ENCODE results near the gene SFRP5.

The SFRP5 gene

DNA sequence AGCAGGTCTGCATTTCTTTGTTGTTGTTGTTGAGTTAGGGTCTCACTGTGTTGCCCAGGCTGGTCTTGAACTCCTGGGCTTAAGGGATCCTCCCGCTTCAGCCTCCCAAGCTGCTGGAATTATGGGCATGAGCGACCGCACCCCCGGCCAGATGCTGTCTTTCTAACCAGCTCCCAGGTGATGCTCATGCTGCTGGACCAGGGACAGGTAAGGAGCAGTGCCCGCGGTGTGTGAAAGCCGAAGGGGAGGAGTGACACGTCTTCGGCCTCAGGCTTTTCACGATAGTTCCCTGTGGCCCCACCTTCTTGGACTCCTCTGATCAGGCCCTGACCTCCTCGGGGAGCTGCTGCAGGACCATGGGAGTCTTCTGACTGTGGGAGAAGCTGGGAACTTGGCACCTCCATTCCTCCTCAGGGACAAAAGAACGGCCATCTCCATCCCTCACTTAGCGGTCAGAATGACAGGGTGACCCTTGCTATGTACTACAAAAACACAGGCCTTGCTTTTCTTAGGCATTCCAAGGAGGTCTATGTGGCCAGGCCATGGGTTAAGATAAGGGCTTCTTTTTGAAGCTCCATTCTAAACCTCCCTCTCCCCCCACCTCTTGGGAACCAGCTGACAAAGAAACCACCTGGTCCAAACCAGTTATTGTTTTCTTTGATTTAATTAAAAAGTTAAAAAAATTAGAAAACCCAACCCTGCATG is 5.5 kb downstream of the SFRP5 start:
- H3K9me3 ChIP-seq (ENCODE audit: control insufficient read depth in 5 of 5, low read length in 5 of 5): no peaks in the 10 kb centered on the region
- H3K27ac ChIP-seq (ENCODE audit: low read depth, low read length): no peak overlapping the region
- no peak overlapping the region for H3K4me3 ChIP-seq (ENCODE audit: low read depth in 1 of 5, low read length in 5 of 5)
- peaks cover 11 to 20% (median 16%) of the 10 kb centered on the region in 5 donors for H3K27me3 ChIP-seq (ENCODE audit: control insufficient read depth in 5 of 5, insufficient read depth in 4 of 5, low read length in 5 of 5)
- H3K36me3 ChIP-seq (ENCODE audit: control insufficient read depth in 5 of 5, insufficient read depth in 5 of 5, low read length in 5 of 5): peaks cover 0 to 16% (median 6%) of the 10 kb centered on the region in 5 donors
- peaks cover 0 to 19% (median 15%) of the 10 kb centered on the region in 5 donors for H3K4me1 ChIP-seq (ENCODE audit: control insufficient read depth in 5 of 5, insufficient read depth in 5 of 5, low read length in 5 of 5)
- H3K9ac ChIP-seq (ENCODE audit: low read length in 5 of 5): no peak overlapping the region

DNA sequence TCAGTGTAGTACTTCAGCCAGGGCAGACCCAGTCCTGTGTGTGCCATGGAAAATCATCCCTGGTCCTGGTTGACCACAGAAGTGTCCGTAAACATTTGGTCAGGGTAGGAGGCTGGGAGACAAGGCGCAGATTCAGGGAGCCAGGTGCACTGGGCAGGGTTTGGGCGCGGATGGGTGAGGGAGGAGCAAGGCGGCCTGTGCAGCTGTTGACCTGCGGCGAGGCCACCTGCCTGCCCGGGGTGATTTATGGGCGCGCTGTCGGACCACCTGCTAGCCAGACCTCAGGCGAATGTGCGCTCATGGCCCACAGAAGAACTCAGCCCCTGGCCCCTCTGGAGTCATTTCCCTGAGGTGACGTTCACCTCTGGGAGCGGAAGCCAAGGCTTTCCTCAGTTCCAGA is 6.6 kb downstream of the SFRP5 start:
- H3K36me3 ChIP-seq (ENCODE audit: control insufficient read depth in 5 of 5, insufficient read depth in 5 of 5, low read length in 5 of 5): peaks cover 0 to 24% (median 13%) of the 10 kb centered on the region in 5 donors
- H3K27ac ChIP-seq (ENCODE audit: low read depth, low read length): no peak overlapping the region
- peaks cover 0 to 16% (median 10%) of the 10 kb centered on the region in 5 donors for H3K4me1 ChIP-seq (ENCODE audit: control insufficient read depth in 5 of 5, insufficient read depth in 5 of 5, low read length in 5 of 5)
- no peak overlapping the region for H3K9ac ChIP-seq (ENCODE audit: low read length in 5 of 5)
- H3K27me3 ChIP-seq (ENCODE audit: control insufficient read depth in 5 of 5, insufficient read depth in 4 of 5, low read length in 5 of 5): peaks cover under 1 to 9% (median 5%) of the 10 kb centered on the region in 5 donors
- no peaks in the 10 kb centered on the region for H3K9me3 ChIP-seq (ENCODE audit: control insufficient read depth in 5 of 5, low read length in 5 of 5)
- no peak overlapping the region for H3K4me3 ChIP-seq (ENCODE audit: low read depth in 1 of 5, low read length in 5 of 5)

DNA sequence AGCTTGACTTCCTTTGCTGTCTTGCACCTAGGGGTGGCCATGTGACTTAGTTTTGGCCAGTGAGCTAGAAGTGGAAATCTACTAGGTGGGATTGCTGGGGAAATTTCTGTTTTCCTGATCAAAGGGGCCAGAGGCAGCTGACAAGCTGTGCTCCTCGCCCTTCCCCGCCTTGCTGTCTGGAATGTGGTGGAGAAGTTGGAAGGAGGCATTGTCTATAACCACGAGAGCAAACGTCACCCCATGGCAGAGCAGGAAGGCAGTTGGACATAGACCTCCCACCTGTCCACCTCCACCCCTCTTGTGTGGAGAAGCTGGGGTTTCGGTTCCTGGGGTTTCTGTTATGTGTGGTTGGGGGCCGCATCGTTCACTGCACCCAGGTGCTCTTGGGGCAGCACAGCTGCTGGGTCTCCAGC is 7.3 kb downstream of the SFRP5 start:
- Histone ChIP-seq H3K9me3 (ENCODE audit: control insufficient read depth in 5 of 5, low read length in 5 of 5) (no peaks in the 10 kb centered on the region), H3K36me3 (ENCODE audit: control insufficient read depth in 5 of 5, insufficient read depth in 5 of 5, low read length in 5 of 5) (peaks cover 0 to 31% (median 20%) of the 10 kb centered on the region in 5 donors), H3K4me3 (ENCODE audit: low read depth in 1 of 5, low read length in 5 of 5) (no peak overlapping the region), H3K27ac (ENCODE audit: low read depth, low read length) (no peak overlapping the region), H3K9ac (ENCODE audit: low read length in 5 of 5) (no peak overlapping the region), H3K4me1 (ENCODE audit: control insufficient read depth in 5 of 5, insufficient read depth in 5 of 5, low read length in 5 of 5) (peaks cover 0 to 19% (median 10%) of the 10 kb centered on the region in 5 donors), H3K27me3 (ENCODE audit: control insufficient read depth in 5 of 5, insufficient read depth in 4 of 5, low read length in 5 of 5) (peaks cover 0 to 5% (median 2%) of the 10 kb centered on the region in 5 donors)

DNA sequence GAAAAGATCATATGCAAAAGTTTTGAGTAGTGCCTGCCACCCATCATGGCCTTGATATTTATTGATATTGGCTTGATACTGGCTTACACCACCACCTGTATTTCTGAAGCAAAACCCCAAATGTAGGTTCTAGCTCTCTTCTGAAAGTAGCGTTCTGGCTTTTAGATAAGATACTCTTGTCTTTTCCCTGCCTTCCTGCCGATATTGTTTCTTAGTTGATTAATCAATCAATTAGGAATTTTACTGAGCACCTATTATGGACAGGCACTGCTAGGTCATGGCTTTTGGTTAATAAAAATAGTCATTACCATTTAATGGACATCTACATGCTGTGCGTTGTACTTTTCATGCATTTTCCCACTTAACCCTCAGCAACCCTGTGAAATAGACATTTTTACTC is 7.9 kb downstream of the SFRP5 start:
- no peak overlapping the region for H3K9ac ChIP-seq (ENCODE audit: low read length in 5 of 5)
- no peaks in the 10 kb centered on the region for H3K9me3 ChIP-seq (ENCODE audit: control insufficient read depth in 5 of 5, low read length in 5 of 5)
- H3K4me1 ChIP-seq (ENCODE audit: control insufficient read depth in 5 of 5, insufficient read depth in 5 of 5, low read length in 5 of 5): peaks cover 0 to 22% (median 10%) of the 10 kb centered on the region in 5 donors
- H3K36me3 ChIP-seq (ENCODE audit: control insufficient read depth in 5 of 5, insufficient read depth in 5 of 5, low read length in 5 of 5): peaks cover 0 to 37% (median 25%) of the 10 kb centered on the region in 5 donors
- H3K27me3 ChIP-seq (ENCODE audit: control insufficient read depth in 5 of 5, insufficient read depth in 4 of 5, low read length in 5 of 5): peaks cover 0 to 5% (median 0%) of the 10 kb centered on the region in 5 donors
- H3K4me3 ChIP-seq (ENCODE audit: low read depth in 1 of 5, low read length in 5 of 5): no peak overlapping the region
- H3K27ac ChIP-seq (ENCODE audit: low read depth, low read length): no peak overlapping the region

DNA sequence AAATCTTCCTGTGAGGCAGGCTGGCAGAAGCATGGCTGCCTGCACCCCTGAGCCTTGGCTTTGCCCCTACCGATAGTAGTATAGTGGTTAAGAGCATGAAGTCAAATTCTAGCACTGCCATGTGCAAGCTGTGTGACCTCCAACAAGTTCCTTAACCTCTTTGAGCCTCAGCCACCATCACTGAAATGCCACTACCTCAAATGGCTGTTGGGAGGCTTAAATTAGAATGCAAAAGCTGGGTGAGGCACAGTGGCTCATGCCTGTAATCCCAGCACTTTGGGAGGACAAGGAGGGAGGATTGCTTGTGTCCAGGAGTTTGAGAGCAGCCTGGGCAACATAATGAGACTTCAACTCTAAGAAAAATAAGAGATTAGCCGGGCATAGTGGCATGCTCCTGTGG is 8.4 kb downstream of the SFRP5 start:
- Histone ChIP-seq H3K27ac (ENCODE audit: low read depth, low read length) (no peak overlapping the region), H3K36me3 (ENCODE audit: control insufficient read depth in 5 of 5, insufficient read depth in 5 of 5, low read length in 5 of 5) (peaks cover 0 to 40% (median 27%) of the 10 kb centered on the region in 5 donors), H3K4me1 (ENCODE audit: control insufficient read depth in 5 of 5, insufficient read depth in 5 of 5, low read length in 5 of 5) (peaks cover 0 to 22% (median 10%) of the 10 kb centered on the region in 5 donors), H3K9ac (ENCODE audit: low read length in 5 of 5) (no peak overlapping the region), H3K27me3 (ENCODE audit: control insufficient read depth in 5 of 5, insufficient read depth in 4 of 5, low read length in 5 of 5) (peaks cover 0 to 5% (median 0%) of the 10 kb centered on the region in 5 donors), H3K4me3 (ENCODE audit: low read depth in 1 of 5, low read length in 5 of 5) (no peak overlapping the region), H3K9me3 (ENCODE audit: control insufficient read depth in 5 of 5, low read length in 5 of 5) (no peaks in the 10 kb centered on the region)

DNA sequence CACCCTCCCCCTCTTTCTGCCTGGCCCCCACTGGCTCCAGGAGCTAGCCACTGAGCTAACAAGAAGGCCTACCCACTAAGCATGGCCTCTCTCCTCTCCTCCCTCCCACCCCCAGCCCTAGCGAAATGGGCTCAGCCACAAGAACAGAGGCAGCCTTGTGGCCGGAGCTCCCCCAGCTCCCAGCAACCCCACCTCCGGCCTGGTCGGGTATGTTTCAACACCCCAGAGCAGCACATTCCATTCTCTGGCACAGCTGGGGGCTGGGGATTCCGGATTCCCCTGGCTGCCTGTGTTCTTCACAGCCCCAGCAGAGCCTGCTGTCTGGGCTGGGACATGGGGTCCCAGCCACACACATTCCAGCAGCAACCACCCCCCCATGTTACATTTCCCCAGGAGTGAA is 9.0 kb downstream of the SFRP5 start:
- Histone ChIP-seq H3K27ac (ENCODE audit: low read depth, low read length) (no peak overlapping the region), H3K9me3 (ENCODE audit: control insufficient read depth in 5 of 5, low read length in 5 of 5) (no peaks in the 10 kb centered on the region), H3K36me3 (ENCODE audit: control insufficient read depth in 5 of 5, insufficient read depth in 5 of 5, low read length in 5 of 5) (peaks cover 0 to 40% (median 29%) of the 10 kb centered on the region in 5 donors), H3K4me3 (ENCODE audit: low read depth in 1 of 5, low read length in 5 of 5) (no peak overlapping the region), H3K4me1 (ENCODE audit: control insufficient read depth in 5 of 5, insufficient read depth in 5 of 5, low read length in 5 of 5) (peaks cover 0 to 22% (median 10%) of the 10 kb centered on the region in 5 donors), H3K27me3 (ENCODE audit: control insufficient read depth in 5 of 5, insufficient read depth in 4 of 5, low read length in 5 of 5) (no peaks in the 10 kb centered on the region), H3K9ac (ENCODE audit: low read length in 5 of 5) (no peak overlapping the region)

DNA sequence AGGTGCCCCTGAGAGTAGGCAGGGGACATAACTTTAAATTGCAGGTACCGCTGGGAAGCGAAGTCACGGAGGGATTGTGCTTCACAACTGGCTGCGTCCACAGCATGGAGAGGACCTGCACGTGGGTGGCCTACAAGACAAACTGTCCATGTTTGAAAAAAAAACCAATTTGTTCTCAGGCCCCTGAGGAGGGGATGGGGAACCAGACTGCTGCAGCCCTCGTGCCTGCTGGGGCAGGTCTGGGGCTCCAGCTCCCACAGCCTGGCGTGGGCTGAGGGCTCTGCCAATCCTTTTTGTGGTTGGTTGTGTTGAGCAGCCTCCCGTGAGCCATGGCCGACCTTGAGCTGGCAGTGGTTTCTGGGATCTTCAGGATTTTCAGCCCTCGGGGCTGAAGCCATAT is 9.7 kb downstream of the SFRP5 start:
- H3K27ac ChIP-seq (ENCODE audit: low read depth, low read length): no peak overlapping the region
- no peaks in the 10 kb centered on the region for H3K27me3 ChIP-seq (ENCODE audit: control insufficient read depth in 5 of 5, insufficient read depth in 4 of 5, low read length in 5 of 5)
- H3K9ac ChIP-seq (ENCODE audit: low read length in 5 of 5): no peak overlapping the region
- no peak overlapping the region for H3K4me3 ChIP-seq (ENCODE audit: low read depth in 1 of 5, low read length in 5 of 5)
- no peaks in the 10 kb centered on the region for H3K9me3 ChIP-seq (ENCODE audit: control insufficient read depth in 5 of 5, low read length in 5 of 5)
- peaks cover 0 to 48% (median 36%) of the 10 kb centered on the region in 5 donors for H3K36me3 ChIP-seq (ENCODE audit: control insufficient read depth in 5 of 5, insufficient read depth in 5 of 5, low read length in 5 of 5)
- H3K4me1 ChIP-seq (ENCODE audit: control insufficient read depth in 5 of 5, insufficient read depth in 5 of 5, low read length in 5 of 5): peaks cover 0 to 22% (median 10%) of the 10 kb centered on the region in 5 donors

DNA sequence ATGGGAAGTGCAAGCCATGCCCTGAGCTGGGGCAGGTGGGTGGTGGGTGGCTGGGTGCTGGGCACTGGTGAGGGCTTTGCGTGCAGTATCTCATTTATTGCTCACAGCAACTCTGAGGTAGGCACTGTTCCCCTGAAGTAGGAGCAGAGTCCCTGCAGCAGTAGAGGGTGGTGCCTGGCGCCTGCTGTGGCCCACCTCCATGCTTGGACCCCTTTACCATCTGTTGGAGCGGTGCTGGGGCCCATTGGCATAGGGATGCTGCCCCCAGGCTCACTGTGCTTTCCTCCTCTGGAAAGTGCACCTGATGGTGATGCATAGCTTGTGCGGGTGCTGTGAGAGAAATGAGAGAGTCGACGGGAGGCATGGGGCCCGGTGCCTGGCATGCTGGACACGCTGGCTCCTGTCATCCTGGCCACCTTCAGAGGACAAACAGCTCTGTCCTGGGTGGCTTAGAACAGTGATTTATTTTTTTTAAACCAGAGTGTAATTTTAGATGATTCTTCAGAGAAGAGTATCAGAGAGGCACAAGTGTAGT is 10.4 kb downstream of the SFRP5 start:
- Histone ChIP-seq H3K9ac (ENCODE audit: low read length in 5 of 5) (no peak overlapping the region), H3K4me3 (ENCODE audit: low read depth in 1 of 5, low read length in 5 of 5) (no peak overlapping the region), H3K27me3 (ENCODE audit: control insufficient read depth in 5 of 5, insufficient read depth in 4 of 5, low read length in 5 of 5) (no peaks in the 10 kb centered on the region), H3K4me1 (ENCODE audit: control insufficient read depth in 5 of 5, insufficient read depth in 5 of 5, low read length in 5 of 5) (peaks cover 0 to 22% (median 10%) of the 10 kb centered on the region in 5 donors), H3K27ac (ENCODE audit: low read depth, low read length) (no peak overlapping the region), H3K9me3 (ENCODE audit: control insufficient read depth in 5 of 5, low read length in 5 of 5) (no peaks in the 10 kb centered on the region), H3K36me3 (ENCODE audit: control insufficient read depth in 5 of 5, insufficient read depth in 5 of 5, low read length in 5 of 5) (peaks cover 0 to 55% (median 43%) of the 10 kb centered on the region in 5 donors)

DNA sequence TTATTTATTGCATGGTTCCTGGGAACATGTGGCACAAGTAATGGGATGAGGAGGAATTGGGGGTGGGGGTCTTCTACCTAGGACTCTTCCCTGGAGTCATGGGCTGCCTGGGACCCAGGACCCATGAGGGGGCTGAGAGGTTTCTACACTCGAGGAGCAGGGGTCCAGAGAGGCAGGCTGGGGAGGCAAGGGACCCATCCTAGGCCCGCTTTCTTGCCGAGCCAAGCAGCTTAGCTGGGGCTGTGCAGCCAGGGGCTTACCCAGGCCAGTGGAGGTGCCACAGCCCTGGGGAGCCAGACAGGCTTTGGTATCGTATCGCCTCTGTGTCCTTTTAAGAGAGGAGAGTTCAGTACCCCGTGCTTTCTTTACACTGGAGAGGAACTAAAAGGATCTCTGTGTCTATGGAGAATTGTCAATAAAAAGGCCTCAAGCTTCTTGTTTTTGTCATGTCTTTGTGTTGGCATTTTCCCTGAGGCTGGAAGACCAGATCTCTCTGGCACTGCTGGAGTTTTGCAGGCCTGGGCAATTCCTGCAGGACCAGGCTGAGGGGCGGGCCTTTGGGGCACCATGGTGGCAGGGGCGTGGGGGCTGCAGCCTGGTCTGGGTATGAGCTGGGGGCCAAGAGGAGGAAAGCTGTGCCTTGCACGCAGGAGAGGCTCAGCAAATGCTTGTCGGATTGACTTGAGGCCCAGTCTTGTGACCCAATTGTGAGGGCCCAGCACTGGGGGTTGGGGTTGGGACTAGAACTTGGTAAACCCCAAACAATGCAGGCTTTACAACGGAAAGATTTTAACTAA is 11.1 kb downstream of the SFRP5 start:
- Histone ChIP-seq H3K36me3 (ENCODE audit: control insufficient read depth in 5 of 5, insufficient read depth in 5 of 5, low read length in 5 of 5) (peaks cover 0 to 62% (median 50%) of the 10 kb centered on the region in 5 donors), H3K4me3 (ENCODE audit: low read depth in 1 of 5, low read length in 5 of 5) (no peak overlapping the region), H3K27me3 (ENCODE audit: control insufficient read depth in 5 of 5, insufficient read depth in 4 of 5, low read length in 5 of 5) (no peaks in the 10 kb centered on the region), H3K27ac (ENCODE audit: low read depth, low read length) (no peak overlapping the region), H3K4me1 (ENCODE audit: control insufficient read depth in 5 of 5, insufficient read depth in 5 of 5, low read length in 5 of 5) (peaks cover 0 to 22% (median 10%) of the 10 kb centered on the region in 5 donors), H3K9ac (ENCODE audit: low read length in 5 of 5) (no peak overlapping the region), H3K9me3 (ENCODE audit: control insufficient read depth in 5 of 5, low read length in 5 of 5) (no peaks in the 10 kb centered on the region)

DNA sequence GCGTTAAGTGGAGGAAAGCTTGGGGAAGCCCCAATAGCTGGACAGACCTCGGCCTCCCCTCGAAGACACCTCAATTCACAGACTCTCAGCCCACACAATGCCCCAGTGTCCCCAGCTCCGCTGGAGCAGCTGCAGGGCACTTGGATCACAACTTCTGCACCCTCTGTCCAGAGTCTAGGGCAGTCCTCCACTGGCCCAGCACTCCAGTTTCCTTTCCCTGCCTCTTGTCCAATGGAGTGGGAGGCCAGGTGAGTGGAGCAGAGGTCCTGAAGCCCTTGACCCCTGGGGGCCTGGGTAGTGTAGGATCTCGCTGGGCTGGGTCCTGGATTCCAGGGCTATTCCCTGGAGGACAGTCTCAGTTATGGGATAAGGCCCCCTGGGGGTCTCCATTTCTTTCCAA is 11.9 kb downstream of the SFRP5 start:
- H3K27me3 ChIP-seq (ENCODE audit: control insufficient read depth in 5 of 5, insufficient read depth in 4 of 5, low read length in 5 of 5): no peaks in the 10 kb centered on the region
- H3K9ac ChIP-seq (ENCODE audit: low read length in 5 of 5): no peak overlapping the region
- peaks cover 0 to 22% (median 10%) of the 10 kb centered on the region in 5 donors for H3K4me1 ChIP-seq (ENCODE audit: control insufficient read depth in 5 of 5, insufficient read depth in 5 of 5, low read length in 5 of 5)
- no peak overlapping the region for H3K4me3 ChIP-seq (ENCODE audit: low read depth in 1 of 5, low read length in 5 of 5)
- peaks cover under 1 to 69% (median 57%) of the 10 kb centered on the region in 5 donors for H3K36me3 ChIP-seq (ENCODE audit: control insufficient read depth in 5 of 5, insufficient read depth in 5 of 5, low read length in 5 of 5)
- no peaks in the 10 kb centered on the region for H3K9me3 ChIP-seq (ENCODE audit: control insufficient read depth in 5 of 5, low read length in 5 of 5)
- no peak overlapping the region for H3K27ac ChIP-seq (ENCODE audit: low read depth, low read length)
